NCI-H2196 treated with DMSO at 0.1 percent for 48 hours (cell line): ENCODE measurements around the gene HECW1.

Source experiments
- DNase-seq: peaks from one replicate; lab custom pipeline; 2025; ENCODE audit not compliant: unreplicated experiment; lab: John Stamatoyannopoulos, UW

Gene HECW1

DNA sequence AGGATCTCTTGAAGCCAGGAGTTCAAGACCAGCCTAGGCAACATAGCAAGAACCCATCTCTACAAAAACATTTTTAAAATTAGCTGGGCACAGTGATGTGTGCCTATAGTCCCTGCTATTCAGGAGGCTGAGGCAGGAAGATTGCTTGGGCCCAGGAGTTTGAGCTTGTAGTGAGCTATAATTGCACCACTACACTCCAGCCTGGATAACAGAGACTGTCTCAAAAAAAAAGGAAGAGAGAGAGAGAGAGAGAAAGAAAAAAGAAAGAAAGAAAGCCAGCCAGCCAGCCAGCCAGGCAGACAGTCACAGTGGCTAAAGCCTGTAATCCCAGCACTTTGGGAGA lies 375.3 kb downstream of the HECW1 start:
- DNase-seq, result no peak

GRCh38 chr7:43489257-43489656 lies 376.8 kb downstream of the HECW1 start:
- no peak for DNase-seq

- no peak for DNase-seq
Observed at GRCh38 chr7:43490016-43490415, 377.6 kb downstream of the HECW1 start.

DNA sequence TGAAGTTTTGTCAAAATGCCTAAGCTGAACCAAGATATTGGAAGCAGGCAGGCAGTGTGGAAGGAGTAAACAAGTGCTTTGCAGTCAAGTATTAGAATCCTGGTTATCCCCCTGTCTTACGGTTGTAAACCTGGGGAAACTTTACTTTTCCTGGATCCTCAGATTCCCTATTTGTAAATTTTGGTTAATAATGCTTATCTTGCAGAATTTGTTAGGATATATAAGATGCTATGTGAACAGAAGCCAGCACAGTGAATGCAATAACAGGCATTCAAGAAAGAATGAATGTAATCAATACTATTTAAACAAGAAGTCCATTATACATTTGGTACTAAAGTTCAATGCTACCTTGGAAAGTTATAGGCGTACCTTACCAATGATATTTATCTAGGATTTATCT lies 378.7 kb downstream of the HECW1 start:
- no peak for DNase-seq

DNA sequence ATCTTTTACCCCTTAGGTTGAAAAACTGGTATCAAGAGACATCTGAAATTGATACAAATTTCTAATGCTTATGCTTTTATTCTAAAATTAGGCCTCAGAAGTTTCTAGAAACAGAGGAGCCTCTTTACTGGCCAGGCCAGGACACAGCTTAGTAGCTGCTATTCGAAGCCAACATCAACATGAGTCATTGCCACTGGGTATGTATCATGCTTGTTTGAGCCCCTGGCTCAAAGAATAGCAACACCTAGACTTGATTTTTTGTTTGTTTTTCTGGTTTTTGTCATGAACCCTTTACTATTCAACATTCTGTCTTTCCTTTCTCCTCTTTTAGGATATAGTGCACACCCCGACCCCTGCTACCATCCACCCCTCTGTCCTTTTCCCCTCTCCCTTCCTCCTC lies 379.5 kb downstream of the HECW1 start:
- no peak for DNase-seq

DNA sequence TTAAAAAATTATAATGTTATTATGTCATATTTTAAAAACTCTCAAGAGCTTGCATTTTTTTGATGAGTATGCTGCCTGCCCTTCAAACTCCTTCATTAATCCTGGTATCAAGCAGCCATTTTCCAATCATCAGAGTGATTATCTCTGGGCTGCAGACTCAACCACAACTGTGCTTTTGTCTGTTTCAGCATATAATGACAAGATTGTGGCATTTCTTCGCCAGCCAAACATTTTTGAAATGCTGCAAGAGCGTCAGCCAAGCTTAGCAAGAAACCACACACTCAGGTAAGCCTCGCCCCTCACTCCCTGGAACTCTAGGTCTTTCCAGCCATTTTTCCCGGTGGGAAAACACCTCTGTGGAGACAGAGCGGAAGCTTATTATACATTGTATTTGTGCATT lies 380.4 kb downstream of the HECW1 start:
- no peak for DNase-seq

- no peak for DNase-seq
Observed at GRCh38 chr7:43495572-43495971, 383.1 kb downstream of the HECW1 start.

- DNase-seq, result no peak
Observed at GRCh38 chr7:43496596-43496995, 384.1 kb downstream of the HECW1 start.

GRCh38 chr7:43501870-43502269 lies 389.4 kb downstream of the HECW1 start:
- DNase-seq, result no peak

DNA sequence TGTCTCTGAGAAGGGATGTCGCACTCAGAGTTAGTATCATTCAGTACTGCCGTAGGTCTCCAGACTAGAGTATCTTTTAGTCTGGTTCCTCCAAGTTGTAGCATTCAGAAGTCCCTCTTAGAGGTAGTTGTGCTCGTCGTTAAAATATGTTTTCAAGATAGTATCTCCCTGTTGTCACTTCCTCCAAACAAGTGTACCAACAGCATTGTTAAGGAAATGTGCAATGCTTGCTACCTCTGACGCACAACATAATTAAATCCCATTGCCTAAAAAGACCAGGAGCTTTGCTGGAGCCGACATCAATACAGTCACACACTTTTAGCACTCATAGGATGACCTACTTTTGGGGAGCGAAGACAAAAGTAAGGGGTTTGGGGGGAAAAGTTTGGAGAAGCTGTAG lies 390.5 kb downstream of the HECW1 start:
- no peak for DNase-seq

GRCh38 chr7:43505412-43505811 lies 393.0 kb downstream of the HECW1 start:
- no peak for DNase-seq

GRCh38 chr7:43506460-43506859 lies 394.0 kb downstream of the HECW1 start:
- no peak for DNase-seq

DNA sequence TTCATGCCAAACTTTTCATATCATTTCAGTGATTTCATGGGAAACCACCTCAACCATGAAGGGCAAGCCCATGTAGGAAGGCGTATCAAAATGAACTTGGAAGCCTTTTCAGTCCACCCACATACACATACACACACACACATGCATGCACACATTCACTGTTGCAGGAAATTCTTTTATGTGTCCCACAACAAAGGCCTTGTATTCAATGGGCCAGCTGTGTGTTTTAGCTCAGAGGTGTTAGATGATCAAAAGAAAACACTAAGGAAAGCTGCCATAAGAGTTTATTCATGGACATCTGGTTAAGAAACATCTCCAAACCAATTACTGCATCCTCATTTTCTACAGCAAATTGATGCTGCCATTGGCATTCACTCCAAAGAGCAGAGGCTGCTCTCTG lies 396.0 kb downstream of the HECW1 start:
- DNase-seq, result no peak

- no peak for DNase-seq
Observed at GRCh38 chr7:43509906-43510305, 397.5 kb downstream of the HECW1 start.

DNA sequence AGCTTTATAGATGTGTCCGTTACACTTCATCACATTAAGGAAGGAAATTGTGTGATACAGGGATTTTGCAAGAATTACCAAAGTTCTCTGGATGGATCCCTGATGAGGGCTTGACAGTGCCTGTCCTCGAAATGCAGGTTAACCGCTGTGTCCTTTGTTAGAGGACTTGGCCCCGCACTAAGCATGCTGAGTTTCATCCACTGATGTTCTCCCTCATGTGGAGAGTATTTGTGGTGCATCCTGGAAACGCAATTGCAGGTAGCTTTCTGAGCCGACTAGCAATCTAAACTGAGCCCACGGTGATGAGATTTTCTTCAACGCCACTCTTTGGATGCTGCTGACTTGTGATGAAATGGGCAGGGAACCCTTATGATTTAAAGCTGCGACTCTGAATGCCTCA lies 398.6 kb downstream of the HECW1 start:
- DNase-seq, result no peak

- DNase-seq, result no peak
Observed at GRCh38 chr7:43511769-43512515, 399.5 kb downstream of the HECW1 start.

GRCh38 chr7:43513251-43513650 lies 400.8 kb downstream of the HECW1 start:
- no peak for DNase-seq

DNA sequence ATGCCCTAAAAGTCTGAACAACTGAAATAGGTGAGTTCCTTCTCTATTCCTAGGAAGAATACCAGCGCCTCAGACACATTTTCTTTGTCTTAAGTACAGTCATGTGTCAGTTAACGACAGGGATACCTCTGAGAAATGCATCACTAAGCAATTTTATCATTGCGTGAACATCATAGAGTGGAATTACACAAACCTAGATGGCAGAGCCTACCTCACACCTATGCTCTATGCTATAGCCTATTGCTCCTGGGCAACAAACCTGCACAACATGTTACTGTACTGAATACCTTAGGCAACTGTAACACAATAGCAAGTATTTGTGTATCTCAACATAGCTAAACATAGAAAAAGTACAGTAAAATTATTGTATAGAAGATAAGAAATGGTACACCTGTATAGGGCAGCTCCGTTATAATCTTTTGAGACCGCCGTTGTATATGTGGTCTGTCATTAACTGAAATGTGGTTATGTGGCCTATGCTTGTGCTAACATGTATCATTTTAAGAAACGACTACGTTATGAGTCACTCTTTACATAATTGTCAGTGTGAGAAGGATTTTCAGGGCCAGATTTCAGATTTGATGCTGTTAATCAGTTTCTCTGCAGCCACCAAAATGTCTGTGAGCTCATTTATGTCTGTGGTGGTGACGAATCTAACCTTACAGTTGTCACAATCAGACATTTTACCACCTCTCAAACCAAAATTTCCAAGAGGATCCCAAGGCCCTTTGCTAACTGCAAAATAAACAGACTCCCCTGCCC lies 404.3 kb downstream of the HECW1 start:
- DNase-seq, result no peak

DNA sequence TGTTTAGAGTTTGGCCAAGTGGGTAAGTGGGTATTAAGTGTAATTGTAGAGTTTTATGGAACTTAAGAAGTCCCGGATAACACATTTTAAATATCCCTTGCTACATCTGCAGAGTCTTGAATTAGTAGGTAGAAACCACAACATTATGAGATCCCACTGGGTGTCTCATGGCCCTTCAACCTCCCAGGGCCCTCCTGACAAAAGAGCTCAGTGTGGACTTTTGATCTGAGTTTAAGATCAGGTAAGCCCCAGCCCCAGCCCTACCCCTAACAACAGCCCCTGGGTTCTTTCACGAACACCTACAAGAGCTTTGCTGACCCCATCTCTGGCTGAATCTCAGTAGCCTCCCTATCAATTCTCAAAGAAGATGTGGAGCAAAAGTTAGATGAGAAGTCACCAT lies 405.0 kb downstream of the HECW1 start:
- DNase-seq, result no peak

GRCh38 chr7:43520201-43520600 lies 407.8 kb downstream of the HECW1 start:
- DNase-seq, result no peak

- DNase-seq, result no peak
Observed at GRCh38 chr7:43522406-43523156, 410.1 kb downstream of the HECW1 start.
